ENCODE measurements around the gene C20orf144. TPM values are rescaled to one million over a fixed set of nuclear protein-coding genes. Genes with fewer than 3 reads are reported as not detected.
"Not testable (repeated sequence)": the region's sequence is repeated elsewhere in the genome, so short reads cannot be mapped to it uniquely, and the experiment has no call there.

C20orf144 gene
- total RNA-seq, 4 donors from 2014 or later, result not detected

- H3K9me3 ChIP-seq, result no peaks in the 10 kb centered on the region
- no peaks in the 10 kb centered on the region for H3K36me3 ChIP-seq
- in situ Hi-C loops (cut with MboI; ENCODE audit: low sequenced_read_pairs in 4 of 4), result no loop called here
- no peak overlapping the region for H3K27ac ChIP-seq
- no peak for TF ChIP-seq POLR2A (IDR thresholded peaks at IDR 0.05)
- TF ChIP-seq, protein P1, sequence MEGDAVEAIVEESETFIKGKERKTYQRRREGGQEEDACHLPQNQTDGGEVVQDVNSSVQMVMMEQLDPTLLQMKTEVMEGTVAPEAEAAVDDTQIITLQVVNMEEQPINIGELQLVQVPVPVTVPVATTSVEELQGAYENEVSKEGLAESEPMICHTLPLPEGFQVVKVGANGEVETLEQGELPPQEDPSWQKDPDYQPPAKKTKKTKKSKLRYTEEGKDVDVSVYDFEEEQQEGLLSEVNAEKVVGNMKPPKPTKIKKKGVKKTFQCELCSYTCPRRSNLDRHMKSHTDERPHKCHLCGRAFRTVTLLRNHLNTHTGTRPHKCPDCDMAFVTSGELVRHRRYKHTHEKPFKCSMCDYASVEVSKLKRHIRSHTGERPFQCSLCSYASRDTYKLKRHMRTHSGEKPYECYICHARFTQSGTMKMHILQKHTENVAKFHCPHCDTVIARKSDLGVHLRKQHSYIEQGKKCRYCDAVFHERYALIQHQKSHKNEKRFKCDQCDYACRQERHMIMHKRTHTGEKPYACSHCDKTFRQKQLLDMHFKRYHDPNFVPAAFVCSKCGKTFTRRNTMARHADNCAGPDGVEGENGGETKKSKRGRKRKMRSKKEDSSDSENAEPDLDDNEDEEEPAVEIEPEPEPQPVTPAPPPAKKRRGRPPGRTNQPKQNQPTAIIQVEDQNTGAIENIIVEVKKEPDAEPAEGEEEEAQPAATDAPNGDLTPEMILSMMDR (IDR thresholded peaks at IDR 0.05 in 4 of 5, conservative IDR thresholded peaks at IDR 0.05 in 1 of 5), result no peak
- ATAC-seq (no peak), DNase-seq (no peak)
- no peak overlapping the region for H3K4me3 ChIP-seq
- no peaks in the 10 kb centered on the region for H3K4me1 ChIP-seq
- intact Hi-C loops (cut with DNase I; ENCODE audit: low total_unique reads), result no loop called here
- no peaks in the 10 kb centered on the region for H3K27me3 ChIP-seq
Measured at GRCh38 chr20:33694639-33695012, 32.5 kb downstream of the C20orf144 start.

DNA sequence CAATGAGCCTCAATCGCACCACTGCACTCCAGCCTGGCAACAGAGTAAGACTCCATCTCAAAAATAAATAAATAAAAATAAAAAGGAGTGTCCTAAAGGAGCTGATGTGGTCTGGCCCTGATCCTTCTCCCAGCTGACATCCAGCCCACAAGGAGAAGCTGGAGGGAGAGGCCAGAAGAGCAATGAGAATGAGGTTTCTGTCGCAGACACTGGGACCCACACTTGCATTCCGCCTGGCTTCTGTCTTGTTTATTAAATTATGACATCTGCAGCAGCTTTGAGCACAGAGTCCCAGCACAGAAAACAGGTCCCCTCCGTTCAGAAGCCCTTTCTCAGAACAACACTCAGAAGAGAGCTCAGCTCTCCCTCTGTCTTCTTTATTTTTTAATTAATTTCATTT lies 34.3 kb downstream of the C20orf144 start:
- in situ Hi-C loops (cut with MboI; ENCODE audit: low sequenced_read_pairs in 4 of 4), result no loop called here
- Histone ChIP-seq H3K4me3 (no peak overlapping the region), H3K9me3 (no peaks in the 10 kb centered on the region), H3K27me3 (no peaks in the 10 kb centered on the region), H3K4me1 (no peaks in the 10 kb centered on the region), H3K36me3 (no peaks in the 10 kb centered on the region), H3K27ac (no peak overlapping the region)
- TF ChIP-seq, protein P1 (IDR thresholded peaks at IDR 0.05 in 4 of 5, conservative IDR thresholded peaks at IDR 0.05 in 1 of 5), result no peak
- no peak for TF ChIP-seq POLR2A (IDR thresholded peaks at IDR 0.05)
- DNase-seq, result no peak
- ATAC-seq, result no peak
- intact Hi-C loops (cut with DNase I; ENCODE audit: low total_unique reads), result no loop called here

DNA sequence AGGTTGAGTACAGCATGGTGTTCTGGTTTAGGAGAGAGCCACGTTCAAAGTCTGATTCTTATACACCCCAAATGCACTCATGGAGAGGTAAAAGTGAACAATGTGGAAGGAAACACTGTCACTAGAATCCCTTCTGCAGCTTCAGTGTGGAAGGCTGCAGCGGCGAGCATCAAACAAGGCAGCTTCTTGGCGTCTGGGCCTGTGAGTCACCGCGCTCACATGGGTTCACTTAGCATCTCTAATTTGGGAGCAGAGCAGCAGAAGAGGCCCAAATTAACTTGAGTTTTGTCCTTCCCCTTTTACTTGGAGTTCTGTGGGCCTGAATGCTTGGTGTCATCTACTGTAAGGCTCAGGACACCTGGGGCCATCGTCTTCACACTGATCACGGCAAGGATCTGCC lies 35.0 kb downstream of the C20orf144 start:
- Histone ChIP-seq H3K27ac (peak overlapping the region in 1 of 4 donors; percentile 37), H3K27me3 (no peaks in the 10 kb centered on the region), H3K4me1 (no peaks in the 10 kb centered on the region), H3K9me3 (no peaks in the 10 kb centered on the region), H3K36me3 (no peaks in the 10 kb centered on the region), H3K4me3 (no peak overlapping the region)
- peak in 1 of 2 donors; percentile 42 for ATAC-seq
- TF ChIP-seq, protein P1 (IDR thresholded peaks at IDR 0.05 in 4 of 5, conservative IDR thresholded peaks at IDR 0.05 in 1 of 5), result no peak
- no peak for TF ChIP-seq POLR2A (IDR thresholded peaks at IDR 0.05)
- intact Hi-C loops (cut with DNase I; ENCODE audit: low total_unique reads), result no loop called here
- in situ Hi-C loops (cut with MboI; ENCODE audit: low sequenced_read_pairs in 4 of 4), result no loop called here
- DNase-seq, result peak in 1 of 2 donors; percentile 24

DNA sequence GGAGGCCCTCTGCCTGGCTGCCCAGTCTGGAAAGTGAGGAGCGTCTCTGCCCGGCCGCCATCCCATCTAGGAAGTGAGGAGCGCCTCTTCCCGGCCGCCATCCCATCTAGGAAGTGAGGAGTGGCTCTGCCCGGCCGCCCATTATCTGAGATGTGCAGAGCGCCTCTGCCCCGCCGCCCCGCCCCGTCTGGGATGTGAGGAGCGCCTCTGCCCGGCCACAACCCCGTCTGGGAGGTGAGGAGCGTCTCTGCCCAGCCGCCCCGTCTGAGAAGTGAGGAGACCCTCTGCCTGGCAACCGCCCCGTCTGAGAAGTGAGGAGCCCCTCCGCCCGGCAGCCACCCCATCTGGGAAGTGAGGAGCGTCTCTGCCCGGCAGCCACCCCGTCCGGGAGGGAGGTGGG lies 36.8 kb downstream of the C20orf144 start:
- H3K9me3 ChIP-seq; H3K4me1 ChIP-seq; DNase-seq; in situ Hi-C loops (cut with MboI; ENCODE audit: low sequenced_read_pairs in 4 of 4); H3K36me3 ChIP-seq; H3K27ac ChIP-seq; ATAC-seq; intact Hi-C loops (cut with DNase I; ENCODE audit: low total_unique reads); H3K4me3 ChIP-seq; H3K27me3 ChIP-seq: not testable (repeated sequence)

GRCh38 chr20:33700696-33701441 lies 38.7 kb downstream of the C20orf144 start:
- DNase-seq; H3K27me3 ChIP-seq; H3K9me3 ChIP-seq; H3K36me3 ChIP-seq; intact Hi-C loops (cut with DNase I; ENCODE audit: low total_unique reads); H3K4me3 ChIP-seq; ATAC-seq; in situ Hi-C loops (cut with MboI; ENCODE audit: low sequenced_read_pairs in 4 of 4); H3K27ac ChIP-seq; H3K4me1 ChIP-seq: not testable (repeated sequence)
